Thymus (tissue), 11 donors: ENCODE data around the gene RSRC1. TPM values are rescaled to one million over a fixed set of nuclear protein-coding genes. Genes with fewer than 3 reads are reported as not detected.
A peak's percentile ranks its signal among the peaks of the same experiment; 100 is the strongest.

Source experiments
- DNase-seq, 9 donors: peaks; one replicate each; pipeline ENCODE4 v3.0.0-alpha.2; 2013; ENCODE audit warnings: low spot score in 9 of 9, low read depth in 6 of 9, missing footprints in 1 of 9
- H3K27ac ChIP-seq, 2 donors: one replicate each; pipeline ENCODE4 v1.5.1; 2013; ENCODE audit warnings: control low read depth in 1 of 2, low read depth in 1 of 2, low read length in 1 of 2, mild to moderate bottlenecking in 1 of 2, moderate library complexity in 1 of 2
- H3K27me3 ChIP-seq, 2 donors: one replicate each; pipeline ENCODE4 v1.5.1; 2013; ENCODE audit warnings: low read length in 1 of 2; ENCODE audit not compliant: control insufficient read depth in 2 of 2, insufficient read depth in 1 of 2
- H3K36me3 ChIP-seq, 2 donors: one replicate each; pipeline ENCODE4 v1.5.1; 2013; ENCODE audit warnings: low read length in 1 of 2, mild to moderate bottlenecking in 1 of 2, moderate library complexity in 1 of 2; ENCODE audit not compliant: control insufficient read depth in 2 of 2, insufficient read depth in 2 of 2
- H3K4me1 ChIP-seq, 2 donors: one replicate each; pipeline ENCODE4 v1.5.1; 2013; ENCODE audit warnings: low read length in 2 of 2; ENCODE audit not compliant: control insufficient read depth in 2 of 2, insufficient read depth in 2 of 2
- H3K4me3 ChIP-seq, 2 donors: one replicate each; pipeline ENCODE4 v1.5.1; 2013; ENCODE audit warnings: low read length in 2 of 2, control low read depth in 1 of 2, mild to moderate bottlenecking in 1 of 2
- H3K9me3 ChIP-seq, 2 donors: one replicate each; pipeline ENCODE4 v1.5.1; 2013; ENCODE audit warnings: low read length in 1 of 2, mild to moderate bottlenecking in 1 of 2; ENCODE audit not compliant: control insufficient read depth in 2 of 2, insufficient read depth in 1 of 2
- WGBS: extraction: QIAGEN DNeasy Blood & Tissue Kit; methylation state at CpG from one replicate; pipeline ENCODE4 v1.1.7; 2013; 5-methylcytosine and 5-hydroxymethylcytosine counted together
- polyA plus RNA-seq: library from polyadenylated mRNA; stranded (reverse); fragments of 200-250 nt; gene quantifications from one replicate; pipeline ENCODE4 v1.2.3, GENCODE V29; 2013
- total RNA-seq: library from RNA; stranded (reverse); fragments of 120-200 nt; gene quantifications from one replicate; pipeline ENCODE4 v1.2.4, GENCODE V29; 2013
- donor health status: healthy.

The RSRC1 gene
- total and polyA plus RNA-seq, 2 donors, result 19.4 to 44.3 TPM

DNA sequence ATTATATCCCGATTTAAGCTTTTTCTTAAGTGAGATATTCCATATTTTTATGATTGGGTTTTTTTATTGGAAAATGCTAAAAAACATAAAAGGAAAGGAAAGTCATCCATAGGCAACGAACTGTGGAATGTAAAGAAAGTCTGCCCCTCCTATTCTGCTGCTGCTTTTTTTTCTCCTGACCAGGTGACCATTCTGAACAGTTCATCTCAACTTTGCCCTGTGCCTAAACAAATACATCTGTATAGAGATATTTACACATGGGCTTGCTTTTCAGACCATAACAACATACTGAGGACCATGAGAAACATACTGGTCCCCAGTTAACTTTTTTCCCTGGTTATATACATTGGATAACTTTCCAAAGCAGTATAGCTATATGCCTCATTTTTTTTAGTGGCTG is 442.2 kb downstream of the RSRC1 start:
- no peak for DNase-seq
- Histone ChIP-seq H3K4me1 (no peaks in the 10 kb centered on the region), H3K36me3 (no peaks in the 10 kb centered on the region), H3K4me3 (no peak overlapping the region), H3K9me3 (no peaks in the 10 kb centered on the region), H3K27me3 (no peaks in the 10 kb centered on the region), H3K27ac (no peak overlapping the region)
- WGBS, result 96% methylated on average over 2 of the region's 2 CpGs

DNA sequence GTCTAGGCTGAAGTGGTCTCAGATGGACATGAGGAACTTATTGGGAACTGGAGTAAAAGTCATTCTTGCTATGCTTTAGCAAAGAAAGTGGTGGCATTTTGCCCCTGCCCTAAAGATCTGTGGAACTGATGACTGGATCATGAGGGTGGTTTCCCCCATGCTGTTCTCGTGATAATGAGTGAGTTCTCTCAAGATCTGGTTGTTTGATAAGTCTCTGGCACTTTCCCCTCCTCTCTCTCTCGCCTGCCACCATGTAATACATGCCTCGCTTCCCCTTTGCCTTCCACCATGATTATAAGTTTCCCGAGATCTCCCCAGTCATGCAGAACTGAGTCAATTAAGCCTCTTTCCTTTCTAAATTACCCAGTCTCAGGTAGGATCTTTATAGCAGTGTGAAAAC is 449.6 kb downstream of the RSRC1 start:
- no peak overlapping the region for H3K4me3 ChIP-seq
- H3K9me3 ChIP-seq, result no peaks in the 10 kb centered on the region
- no peaks in the 10 kb centered on the region for H3K27me3 ChIP-seq
- no peak for DNase-seq
- no peaks in the 10 kb centered on the region for H3K4me1 ChIP-seq
- no peaks in the 10 kb centered on the region for H3K36me3 ChIP-seq
- 89% methylated on average over 4 of the region's 4 CpGs for WGBS
- H3K27ac ChIP-seq, result no peak overlapping the region

DNA sequence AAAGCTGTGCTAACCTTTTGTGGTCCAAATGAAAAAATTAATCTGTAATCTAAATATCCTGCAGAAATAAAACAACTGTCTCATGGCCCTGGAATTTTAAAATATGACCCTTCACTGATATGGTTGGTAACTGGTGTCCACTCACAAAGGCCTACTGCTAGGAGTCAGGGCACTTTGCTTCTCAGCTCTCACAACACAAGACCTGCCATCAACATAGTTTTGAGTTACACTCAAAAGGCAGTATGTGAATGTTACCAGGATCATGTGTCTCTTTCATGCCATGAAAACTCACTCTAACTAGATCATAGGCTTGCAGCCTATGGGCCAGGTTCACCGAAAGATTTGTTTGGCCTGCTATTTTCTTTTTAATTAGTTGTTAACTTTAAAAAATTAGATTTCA is 451.1 kb downstream of the RSRC1 start:
- no peaks in the 10 kb centered on the region for H3K36me3 ChIP-seq
- no peak for DNase-seq
- H3K4me1 ChIP-seq, result no peaks in the 10 kb centered on the region
- no peaks in the 10 kb centered on the region for H3K9me3 ChIP-seq
- H3K4me3 ChIP-seq, result no peak overlapping the region
- WGBS, result 96% methylated on average over 1 of the region's 1 CpG
- no peaks in the 10 kb centered on the region for H3K27me3 ChIP-seq
- H3K27ac ChIP-seq, result no peak overlapping the region

DNA sequence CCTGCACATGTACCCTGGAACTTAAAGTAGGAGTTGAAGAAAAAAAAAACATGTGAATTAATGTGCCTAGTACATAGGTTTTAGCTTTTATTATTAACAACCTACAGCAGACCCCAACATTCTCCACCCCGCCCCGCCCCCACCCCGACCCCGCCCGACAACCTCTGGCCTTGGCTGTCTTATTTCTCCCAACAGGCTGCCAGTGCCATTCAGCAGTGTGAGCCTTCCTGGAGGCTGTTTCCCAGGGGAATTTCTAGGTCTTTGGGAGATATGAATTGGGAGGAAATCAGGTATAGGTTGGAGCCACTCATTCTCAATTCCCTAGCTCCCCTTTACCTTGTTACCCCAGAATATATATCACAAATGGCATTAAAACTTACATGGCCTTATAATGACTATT is 452.8 kb downstream of the RSRC1 start:
- no peak overlapping the region for H3K27ac ChIP-seq
- no peaks in the 10 kb centered on the region for H3K4me1 ChIP-seq
- no peaks in the 10 kb centered on the region for H3K36me3 ChIP-seq
- 95% methylated on average over 5 of the region's 5 CpGs for WGBS
- H3K9me3 ChIP-seq, result no peaks in the 10 kb centered on the region
- no peaks in the 10 kb centered on the region for H3K27me3 ChIP-seq
- no peak for DNase-seq
- no peak overlapping the region for H3K4me3 ChIP-seq

DNA sequence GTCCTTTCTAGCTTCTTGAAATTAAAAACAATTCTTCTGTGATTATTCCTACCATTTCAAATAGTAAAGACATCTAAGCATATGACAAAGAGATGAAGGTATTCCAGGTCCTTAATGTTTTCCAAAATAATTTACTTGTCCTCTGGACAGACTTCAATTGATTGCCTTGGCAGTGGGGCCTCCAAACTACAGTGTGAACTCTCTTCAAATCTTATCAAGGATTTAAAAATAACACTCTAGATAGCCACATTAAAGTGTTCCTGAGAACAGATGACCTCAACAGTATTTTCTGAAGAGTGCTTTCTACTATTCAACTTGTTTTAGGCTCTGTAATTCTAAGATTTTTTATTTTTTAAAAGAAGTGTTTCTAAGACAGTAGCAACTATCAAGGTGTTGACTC is 453.2 kb downstream of the RSRC1 start:
- no peaks in the 10 kb centered on the region for H3K27me3 ChIP-seq
- no peaks in the 10 kb centered on the region for H3K9me3 ChIP-seq
- no peaks in the 10 kb centered on the region for H3K4me1 ChIP-seq
- no peaks in the 10 kb centered on the region for H3K36me3 ChIP-seq
- H3K4me3 ChIP-seq, result no peak overlapping the region
- no peak overlapping the region for H3K27ac ChIP-seq
- DNase-seq, result no peak

DNA sequence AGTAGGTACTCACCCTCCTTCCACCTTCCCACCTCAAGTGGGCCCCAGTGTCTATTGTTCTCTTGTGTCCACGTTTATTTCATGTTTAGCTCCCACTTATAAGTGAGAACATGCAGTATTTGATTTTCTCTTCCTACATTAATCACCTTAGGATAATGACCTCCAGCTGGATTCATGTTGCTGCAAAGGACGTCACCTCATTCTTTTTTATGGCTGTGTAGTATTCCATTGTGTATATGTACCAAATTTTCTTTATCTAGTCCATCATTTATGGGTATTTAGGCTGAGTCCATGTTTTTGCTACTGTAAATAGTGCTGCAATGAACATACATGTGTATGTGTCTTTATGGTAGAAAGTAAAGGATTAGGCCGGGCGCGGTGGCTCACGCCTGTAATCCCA is 455.2 kb downstream of the RSRC1 start:
- Histone ChIP-seq H3K27ac (no peak overlapping the region), H3K4me3 (no peak overlapping the region), H3K4me1 (no peaks in the 10 kb centered on the region), H3K27me3 (peaks cover 0 to 7% of the 10 kb centered on the region in 2 donors), H3K36me3 (no peaks in the 10 kb centered on the region), H3K9me3 (no peaks in the 10 kb centered on the region)
- no peak for DNase-seq
- 95% methylated on average over 6 of the region's 6 CpGs for WGBS

DNA sequence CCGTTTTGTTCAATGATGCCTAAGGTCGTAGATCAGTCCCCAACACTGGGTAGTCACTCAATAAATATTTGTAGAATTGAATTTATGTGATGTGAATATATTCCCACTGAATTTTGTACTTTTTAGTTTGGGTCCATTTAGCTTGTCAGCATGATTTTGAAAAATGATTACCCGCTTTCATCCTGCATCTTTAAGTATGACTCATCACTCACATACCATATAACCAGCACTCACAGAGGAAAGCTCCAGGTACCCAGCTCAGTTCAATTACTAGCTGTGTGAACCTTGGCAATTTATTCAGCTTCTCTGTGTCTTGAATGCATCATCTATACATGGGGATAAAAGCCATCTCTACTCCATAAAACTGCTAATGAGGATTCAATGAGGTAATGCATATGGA is 458.9 kb downstream of the RSRC1 start:
- H3K4me3 ChIP-seq, result no peak overlapping the region
- no peaks in the 10 kb centered on the region for H3K36me3 ChIP-seq
- H3K27ac ChIP-seq, result no peak overlapping the region
- H3K27me3 ChIP-seq, result peaks cover 0 to 29% of the 10 kb centered on the region in 2 donors
- peaks cover 2 to 12% of the 10 kb centered on the region in 2 donors for H3K4me1 ChIP-seq
- no peak for DNase-seq
- WGBS, result 96% methylated on average over 3 of the region's 3 CpGs
- H3K9me3 ChIP-seq, result peaks cover 0 to 4% of the 10 kb centered on the region in 2 donors

DNA sequence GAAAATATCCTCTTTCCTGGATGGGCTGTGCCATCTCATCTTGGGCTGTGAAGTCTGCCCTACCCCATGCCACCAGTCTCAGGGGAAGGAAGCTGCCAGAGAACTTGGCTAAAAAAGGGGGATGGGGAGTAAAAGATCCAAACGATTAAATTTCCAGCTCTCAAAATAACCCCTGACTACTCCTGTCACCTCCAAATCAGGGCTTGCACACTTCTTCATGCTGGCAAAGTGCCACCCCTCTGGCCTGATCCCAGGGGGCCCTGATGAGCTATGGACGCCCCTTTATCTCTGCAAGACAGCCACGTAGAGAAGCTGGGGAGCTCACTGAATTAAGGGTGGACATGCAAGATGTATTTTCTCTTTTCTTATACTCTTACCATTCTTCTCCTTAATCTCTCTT is 459.9 kb downstream of the RSRC1 start:
- Histone ChIP-seq H3K27ac (no peak overlapping the region), H3K4me3 (no peak overlapping the region)
- DNase-seq, result no peak

DNA sequence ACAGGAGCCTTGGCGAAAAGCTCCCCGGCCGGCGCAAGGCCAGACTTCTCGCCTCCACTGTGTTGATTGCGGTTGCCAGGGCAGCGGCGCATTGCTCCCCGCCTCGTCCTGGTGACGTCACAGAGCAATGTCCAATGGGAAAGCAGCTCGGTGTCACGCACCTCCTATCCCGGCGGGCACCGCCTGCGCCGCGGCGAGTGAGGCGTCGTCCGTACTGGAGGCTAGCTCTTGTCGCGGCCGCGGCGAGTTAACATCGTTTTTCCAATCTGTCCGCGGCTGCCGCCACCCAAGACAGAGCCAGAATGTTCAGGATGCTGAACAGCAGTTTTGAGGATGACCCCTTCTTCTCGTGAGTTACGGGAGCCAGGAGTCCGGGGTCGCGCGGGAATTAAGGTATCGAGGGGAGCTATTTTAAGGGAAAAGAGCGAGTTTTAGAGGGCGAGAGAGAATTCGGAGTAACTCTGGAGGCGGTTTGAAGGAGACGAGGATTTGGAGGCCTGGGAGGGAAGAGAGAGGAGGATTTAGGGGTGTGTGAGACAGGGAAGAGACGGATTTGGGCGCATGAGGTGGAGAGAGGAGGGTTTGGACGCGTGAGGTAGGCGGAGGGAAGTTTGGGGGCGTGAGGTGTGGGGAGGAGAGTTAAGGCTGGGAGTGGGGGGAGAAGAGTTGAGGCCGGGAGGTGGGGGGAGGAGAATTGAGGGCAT is 461.3 kb downstream of the RSRC1 start, which contains the start of gene MLF1:
MLF1 (plus strand) TSS at position 196 of the 704 bp plus-strand sequence; CDS start at position 303, 107 bp downstream.
- Histone ChIP-seq H3K27ac (no peak within 1 kb of the TSS), H3K9me3 (peaks cover 0 to 4% of the 10 kb centered on the region in 2 donors), H3K4me3 (peak within 1 kb of the TSS; percentile 34 to 37), H3K27me3 (peaks cover 0 to 29% of the 10 kb centered on the region in 2 donors), H3K4me1 (peaks cover 2 to 12% of the 10 kb centered on the region in 2 donors), H3K36me3 (no peaks in the 10 kb centered on the region)
- DNase-seq, result peak; percentile 43 to 85 (median 66)
- WGBS, result 2% methylated on average over 51 of the region's 51 CpGs

More for the DNA sequence above, 459.9 kb downstream of the RSRC1 start:
- Histone ChIP-seq H3K4me1 (peaks cover 2 to 12% of the 10 kb centered on the region in 2 donors), H3K27me3 (peaks cover 0 to 29% of the 10 kb centered on the region in 2 donors), H3K36me3 (no peaks in the 10 kb centered on the region), H3K9me3 (peaks cover 0 to 4% of the 10 kb centered on the region in 2 donors)
- WGBS, result 69% methylated on average over 3 of the region's 3 CpGs
